Measurements from ENCODE around the gene KRT6B. TPM values are rescaled to one million over a fixed set of nuclear protein-coding genes. Genes with fewer than 3 reads are reported as not detected.

Gene KRT6B
- total and polyA plus RNA-seq, 2 of the 8 experiments (the other 6 are each of a cell fraction or from before 2014, with no cell fraction given) = not detected

- TF ChIP-seq CHD7 (IDR thresholded peaks at IDR 0.05; ENCODE audit: insufficient replicate concordance, low read length) = no peak
- TF ChIP-seq TCF12 (IDR thresholded peaks at IDR 0.05; ENCODE audit: low read depth, low read length) = no peak
- TF ChIP-seq SIX5 (IDR thresholded peaks at IDR 0.05; ENCODE audit: low read depth, low read length) = no peak
- no peak for TF ChIP-seq POU5F1 (IDR thresholded peaks at IDR 0.05; ENCODE audit: low read depth, low read length)
- no peak for TF ChIP-seq E2F6 (IDR thresholded peaks at IDR 0.05)
- TF ChIP-seq SAP30 (IDR thresholded peaks at IDR 0.05; ENCODE audit: insufficient read depth, insufficient replicate concordance, low read length) = no peak
- no peak for TF ChIP-seq POLR2AphosphoS5 (IDR thresholded peaks at IDR 0.05; ENCODE audit: low read depth, low read length)
- no peak for TF ChIP-seq BRCA1 (IDR thresholded peaks at IDR 0.05; ENCODE audit: low read depth, low read length)
- TF ChIP-seq RFX5 (IDR thresholded peaks at IDR 0.05; ENCODE audit: borderline replicate concordance, low read depth, low read length) = no peak
- no peak for TF ChIP-seq KDM4A (IDR thresholded peaks at IDR 0.05; ENCODE audit: low read depth, low read length, severe bottlenecking)
- TF ChIP-seq RXRA (IDR thresholded peaks at IDR 0.05; ENCODE audit: insufficient read depth, low read depth, low read length) = no peak
These were observed 34.2 kb downstream of the KRT6B start (continued) for GRCh38 chr12:52417740-52418139.
